GM13977 (cell line): ENCODE measurements around the gene RBP2.

Experiments used
- DNase-seq: peaks from one replicate; pipeline ENCODE4 v3.0.0; 2012; ENCODE audit warnings: low spot score
- in situ Hi-C: fragments of 300-500 bp; cut with MboI; formaldehyde crosslinking; loops from one replicate; pipeline ENCODE4 v1.12.0; 2022; ENCODE audit warnings: low sequenced_read_pairs, low pct_unique_long_range_greater_than_20kb, mixed read lengths, inconsistent platforms; ENCODE audit not compliant: unreplicated experiment
- TF ChIP-seq, protein P1 (sequence below): IDR thresholded peaks from 2 replicates; pipeline ENCODE4 v1.5.1; 2012; ENCODE audit warnings: mild to moderate bottlenecking, control low read depth; ENCODE audit not compliant: insufficient read depth; ENCODE audit errors: extremely low read depth, missing control alignments

Gene RBP2

DNA sequence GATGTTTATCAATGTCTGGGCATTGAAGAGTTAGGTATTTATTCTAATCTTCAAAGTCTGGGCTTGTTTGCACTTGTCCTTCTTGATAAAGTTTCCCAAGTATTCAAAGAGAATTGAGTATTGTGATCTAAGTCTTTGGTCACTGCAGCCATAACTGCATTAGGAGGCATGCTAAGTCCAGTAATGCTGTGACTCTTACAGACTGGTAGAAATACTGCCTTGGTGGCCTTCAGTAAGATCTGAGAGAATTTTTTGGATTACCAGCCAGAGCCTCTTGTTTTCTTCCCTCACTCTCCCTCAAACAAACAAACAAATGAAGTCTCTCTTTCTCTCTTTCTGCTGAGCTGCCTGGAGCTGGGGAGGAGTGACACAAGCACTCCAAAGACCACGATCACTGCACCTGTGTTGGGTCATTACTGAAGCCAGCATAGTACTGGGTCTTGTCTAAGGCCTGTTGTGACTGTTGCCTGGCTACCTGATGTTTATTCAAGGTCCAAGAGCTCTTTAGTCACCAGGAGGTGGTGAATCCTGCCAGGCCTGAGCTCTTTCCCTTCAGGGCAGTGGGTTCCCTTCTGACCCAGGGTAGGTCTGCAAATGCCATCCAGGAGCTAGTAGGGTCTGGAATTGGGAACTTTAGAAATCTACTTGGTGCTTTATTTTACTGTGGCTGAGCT lies 14.8 kb upstream of the RBP2 start:
- TF ChIP-seq, protein P1, sequence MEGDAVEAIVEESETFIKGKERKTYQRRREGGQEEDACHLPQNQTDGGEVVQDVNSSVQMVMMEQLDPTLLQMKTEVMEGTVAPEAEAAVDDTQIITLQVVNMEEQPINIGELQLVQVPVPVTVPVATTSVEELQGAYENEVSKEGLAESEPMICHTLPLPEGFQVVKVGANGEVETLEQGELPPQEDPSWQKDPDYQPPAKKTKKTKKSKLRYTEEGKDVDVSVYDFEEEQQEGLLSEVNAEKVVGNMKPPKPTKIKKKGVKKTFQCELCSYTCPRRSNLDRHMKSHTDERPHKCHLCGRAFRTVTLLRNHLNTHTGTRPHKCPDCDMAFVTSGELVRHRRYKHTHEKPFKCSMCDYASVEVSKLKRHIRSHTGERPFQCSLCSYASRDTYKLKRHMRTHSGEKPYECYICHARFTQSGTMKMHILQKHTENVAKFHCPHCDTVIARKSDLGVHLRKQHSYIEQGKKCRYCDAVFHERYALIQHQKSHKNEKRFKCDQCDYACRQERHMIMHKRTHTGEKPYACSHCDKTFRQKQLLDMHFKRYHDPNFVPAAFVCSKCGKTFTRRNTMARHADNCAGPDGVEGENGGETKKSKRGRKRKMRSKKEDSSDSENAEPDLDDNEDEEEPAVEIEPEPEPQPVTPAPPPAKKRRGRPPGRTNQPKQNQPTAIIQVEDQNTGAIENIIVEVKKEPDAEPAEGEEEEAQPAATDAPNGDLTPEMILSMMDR = no peak
- in situ Hi-C loops = no loop called here
- DNase-seq = no peak

DNA sequence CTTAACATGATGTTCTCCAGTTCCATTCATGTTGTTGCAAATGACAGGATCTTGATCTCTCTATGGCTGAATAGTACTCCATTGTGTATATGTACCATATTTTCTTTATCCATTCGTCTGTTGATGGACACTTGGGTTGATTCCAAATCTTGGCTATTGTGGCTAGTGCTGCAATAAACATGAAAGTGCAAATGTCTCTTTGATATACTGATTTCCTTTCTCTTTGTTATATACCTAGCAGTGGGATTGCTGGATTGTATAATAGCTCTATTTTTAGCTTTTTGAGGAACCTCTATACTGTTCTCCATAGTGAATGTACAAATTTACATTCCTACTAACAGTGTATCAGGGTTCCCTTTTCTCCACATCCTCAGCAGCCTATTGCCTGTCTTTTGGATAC lies 5.9 kb upstream of the RBP2 start:
- no peak for DNase-seq
- TF ChIP-seq, protein P1 = no peak
- in situ Hi-C loops = no loop called here

DNA sequence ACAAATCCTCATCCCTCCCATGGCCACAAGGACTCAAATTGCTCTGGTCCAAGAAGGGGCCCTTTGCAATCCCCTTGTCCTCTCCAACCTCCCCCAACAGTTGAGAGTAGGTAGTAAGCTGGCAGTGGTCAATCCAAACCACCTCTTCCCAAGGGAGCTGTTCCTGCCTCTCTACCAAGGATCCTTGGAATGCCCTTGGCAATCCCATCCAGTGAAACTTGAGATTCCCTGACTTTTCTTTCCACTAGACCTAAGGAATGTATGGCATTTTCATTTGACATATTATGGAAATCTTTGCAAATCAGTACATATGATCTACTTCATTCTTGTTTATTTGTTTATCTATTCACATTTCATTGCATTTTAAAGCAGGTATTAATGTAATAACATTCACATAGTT lies 4.8 kb upstream of the RBP2 start:
- TF ChIP-seq, protein P1 = no peak
- in situ Hi-C loops = no loop called here
- DNase-seq = no peak

DNA sequence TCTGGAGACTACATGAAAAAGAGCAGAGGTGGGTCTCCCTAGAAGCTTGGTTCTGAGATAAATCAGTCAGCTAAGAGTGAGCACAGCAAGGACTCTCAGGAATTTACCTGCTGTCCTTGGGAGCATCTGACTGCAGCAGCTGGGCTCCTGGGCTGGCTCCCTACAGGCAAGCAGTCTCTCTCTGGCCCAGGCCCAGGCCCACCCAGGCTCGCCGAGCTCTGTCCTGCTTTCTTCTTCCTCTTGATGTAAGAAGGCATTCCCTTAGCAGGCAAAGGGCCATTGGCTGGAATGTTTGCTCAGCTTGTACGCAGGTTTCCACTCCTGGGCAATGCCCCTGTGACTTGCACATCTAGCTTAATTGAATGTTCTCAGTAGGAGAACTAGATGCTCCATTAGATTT lies 4.3 kb upstream of the RBP2 start:
- DNase-seq = no peak
- in situ Hi-C loops = no loop called here
- TF ChIP-seq, protein P1 = no peak

- no peak for DNase-seq
- in situ Hi-C loops = no loop called here
- TF ChIP-seq, protein P1 = no peak
These were observed 1.7 kb upstream of the RBP2 start for GRCh38 chr3:139477710-139478640.

DNA sequence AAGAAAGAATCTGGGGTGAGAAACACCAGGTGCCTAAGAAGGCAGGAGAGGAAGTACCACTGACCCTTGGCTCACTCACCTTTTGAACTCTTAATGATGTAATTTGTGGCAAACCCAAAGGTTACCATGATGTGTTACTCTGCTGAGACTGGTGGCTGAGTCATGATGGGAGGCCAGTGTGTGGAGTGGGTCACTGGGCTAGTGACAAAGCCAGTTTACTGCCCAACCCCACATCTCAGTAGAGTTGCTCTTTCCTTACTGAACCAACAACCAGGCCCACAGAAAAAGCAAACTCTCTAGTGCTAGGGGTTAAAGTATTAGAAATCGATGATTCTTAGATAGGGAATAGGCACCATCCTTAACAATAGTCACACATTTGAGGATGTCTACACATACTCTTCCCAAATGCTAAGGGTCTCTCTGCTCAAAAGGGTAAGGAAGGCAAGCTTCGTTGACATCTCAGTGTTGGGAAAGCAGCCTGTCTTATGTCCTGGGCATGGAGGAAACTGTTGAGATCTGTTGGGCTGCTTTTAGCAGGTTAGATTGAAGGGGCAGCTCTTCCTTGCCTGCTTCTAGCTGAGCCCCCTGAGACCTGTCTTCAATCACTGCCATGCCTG lies 3.1 kb downstream of the RBP2 start:
- no peak for DNase-seq
- TF ChIP-seq, protein P1 = no peak
- in situ Hi-C loops = no loop called here
